Measurements from ENCODE around the gene CMTM5. TPM values are rescaled to one million over a fixed set of nuclear protein-coding genes. Genes with fewer than 3 reads are reported as not detected.

The CMTM5 gene
- total and polyA plus RNA-seq, 2 donors (not counting 3 experiments of a cell fraction or from before 2014, with no cell fraction given) = not detected

- no peaks in the 10 kb centered on the region for H3K9me1 ChIP-seq (replicated peaks; ENCODE audit: control insufficient read depth, extremely low read depth, insufficient read depth, low read length)
- H3K4me2 ChIP-seq (ENCODE audit: insufficient read depth, low read length) = no peak overlapping the region
- no peak for DNase-seq (ENCODE audit: low read depth, low spot score)
- H3K27ac ChIP-seq (ENCODE audit: insufficient read depth, low read depth, low read length) = no peak overlapping the region
- no peak overlapping the region for H3K4me3 ChIP-seq (replicated peaks in 1 of 3; ENCODE audit: insufficient read depth in 1 of 3, low read depth in 1 of 3, low read length in 3 of 3)
- no peak for TF ChIP-seq FOS (IDR thresholded peaks at IDR 0.05; ENCODE audit: borderline replicate concordance, insufficient read depth, low read length)
- TF ChIP-seq MYC (IDR thresholded peaks at IDR 0.05; ENCODE audit: low read depth, low read length) = no peak
- no peak for TF ChIP-seq JUN (IDR thresholded peaks at IDR 0.05; ENCODE audit: borderline replicate concordance, insufficient read depth, insufficient read length, low read depth)
- no peak for TF ChIP-seq POLR2AphosphoS5 (IDR thresholded peaks at IDR 0.05; ENCODE audit: insufficient read depth, low read depth, low read length)
- no peak for TF ChIP-seq GATA2 (IDR thresholded peaks at IDR 0.05; ENCODE audit: insufficient read depth, insufficient read length, low read depth, low read length)
- TF ChIP-seq MAX (IDR thresholded peaks at IDR 0.05; ENCODE audit: insufficient read depth, insufficient read length) = no peak
- TF ChIP-seq CTCF (IDR thresholded peaks at IDR 0.05; ENCODE audit: extremely low read depth in 1 of 2, insufficient read depth in 1 of 2, low read depth in 1 of 2, low read length in 2 of 2) = no peak
- TF ChIP-seq EZH2 (IDR thresholded peaks at IDR 0.05; ENCODE audit: borderline replicate concordance, low read depth, low read length, severe bottlenecking) = no peak
- no peak for TF ChIP-seq POLR2A (IDR thresholded peaks at IDR 0.05; ENCODE audit: low read depth, low read length)
- CTCF ChIA-PET = interaction anchor here (1.6 kb wide), 1 partner anchor 94 kb away, joined by 4 read pairs; no protein-coding TSS in a partner anchor
- H3K9me3 ChIP-seq (replicated peaks; ENCODE audit: control insufficient read depth, insufficient read depth, low read length) = no peaks in the 10 kb centered on the region
- no peaks in the 10 kb centered on the region for H3K79me2 ChIP-seq (ENCODE audit: control insufficient read depth, insufficient read depth, low read length)
- intact Hi-C loops (cut with micrococcal nuclease) = no loop called here
- H3K4me1 ChIP-seq (ENCODE audit: control insufficient read depth, extremely low read depth, insufficient read depth, low read length) = no peaks in the 10 kb centered on the region
- no TSS peak for BruUV-seq (replicated peaks)
- FAIRE-seq = no peak
- no peak overlapping the region for H2AFZ ChIP-seq (ENCODE audit: low read depth, low read length)
- POLR2A ChIA-PET = no interaction called here
- no peaks in the 10 kb centered on the region for H3K36me3 ChIP-seq (ENCODE audit: control insufficient read depth in 2 of 2, extremely low read depth in 1 of 2, insufficient read depth in 2 of 2, low read length in 2 of 2)
- no peak overlapping the region for H3K9ac ChIP-seq (replicated peaks; ENCODE audit: extremely low read depth, insufficient read depth, low read length)
- peaks cover 9 to 16% of the 10 kb centered on the region in 2 experiments for H3K27me3 ChIP-seq (ENCODE audit: control insufficient read depth in 2 of 2, insufficient read depth in 2 of 2, low read length in 2 of 2)
- dilution Hi-C loops (cut with MboI; ENCODE audit: extremely low pct_ligation_motif_present, low sequenced_read_pairs) = no loop called here
- no peaks in the 10 kb centered on the region for H4K20me1 ChIP-seq (replicated peaks; ENCODE audit: control insufficient read depth, extremely low read depth, insufficient read depth, low read length)
These were observed 17.6 kb upstream of the CMTM5 start for GRCh38 chr14:23359167-23359626.
